Superior temporal gyrus (tissue), 1 donor: ENCODE data around the gene RNU1-4.
"Not testable (repeated sequence)": the region's sequence is repeated elsewhere in the genome, so short reads cannot be mapped to it uniquely, and the experiment has no call there.

Experiments used
- DNase-seq: peaks from one replicate; pipeline ENCODE4 v3.0.0-alpha.2; 2016; ENCODE audit errors: extremely low spot score

RNU1-4 gene

DNA sequence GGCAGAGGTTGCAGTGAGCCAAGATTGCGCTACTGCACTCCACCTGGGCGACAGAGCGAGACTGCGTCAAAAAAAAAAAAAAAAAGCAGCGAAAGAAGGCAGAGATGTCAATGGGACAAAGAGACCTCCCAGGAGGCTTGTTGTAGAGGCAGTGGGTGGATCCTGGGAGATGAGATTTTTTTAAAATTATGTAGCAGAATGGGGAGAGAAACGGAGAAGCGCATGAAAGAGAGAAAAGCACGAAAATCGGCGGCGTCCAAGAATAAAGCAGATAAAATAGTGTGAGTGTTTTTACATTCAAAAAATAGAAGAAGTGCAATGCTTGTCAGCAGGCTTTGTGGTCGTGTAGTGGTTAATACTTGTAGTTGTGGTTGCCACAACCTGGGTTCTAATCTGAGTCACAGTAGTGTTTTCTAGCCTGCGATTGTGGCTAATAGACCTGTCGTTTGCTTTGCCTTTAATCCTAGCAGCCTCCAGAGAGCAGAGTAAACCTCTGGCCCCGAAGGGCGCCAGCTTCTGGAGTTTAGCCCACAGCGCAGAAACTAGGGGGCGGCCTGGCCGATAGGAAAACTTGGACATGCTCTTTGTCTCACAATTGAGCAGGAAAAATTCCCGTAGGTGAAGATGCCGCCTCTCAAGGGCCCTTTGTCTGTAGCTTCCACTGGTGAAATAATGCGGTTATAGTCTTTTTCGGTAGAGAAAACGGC, 11.9 kb upstream of the RNU1-4 start:
- DNase-seq: not testable (repeated sequence)

DNA sequence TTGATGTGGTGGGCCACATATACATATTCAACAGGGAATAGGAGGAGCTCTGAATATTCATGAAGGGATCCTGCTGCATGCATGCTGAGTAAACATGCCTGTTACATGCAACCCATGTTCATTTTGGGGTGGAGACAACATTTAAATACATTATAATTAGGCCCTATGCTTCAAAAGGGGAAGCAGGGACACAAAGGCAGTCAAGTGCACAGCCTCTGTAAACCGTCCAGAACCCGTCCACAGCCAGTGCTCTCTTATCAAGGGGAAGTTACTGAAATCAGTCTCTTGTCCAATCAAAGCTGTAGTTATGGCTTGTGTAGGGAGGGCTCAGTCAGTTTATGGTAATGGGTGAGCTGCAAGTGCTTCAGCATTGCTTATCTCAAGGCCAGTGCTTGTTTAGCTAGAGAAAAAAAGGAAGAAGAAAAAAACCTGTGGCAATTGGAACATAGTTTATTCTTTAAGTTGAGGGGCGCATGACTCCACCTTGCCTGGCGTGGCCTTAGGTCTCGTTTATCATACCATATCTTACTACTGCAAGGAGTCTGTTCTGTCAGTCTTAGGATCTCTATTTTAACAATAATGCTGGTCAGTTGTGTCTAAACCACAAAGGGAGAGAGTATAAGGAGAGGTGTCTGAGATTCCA, 7.9 kb upstream of the RNU1-4 start:
- DNase-seq: not testable (repeated sequence)

DNA sequence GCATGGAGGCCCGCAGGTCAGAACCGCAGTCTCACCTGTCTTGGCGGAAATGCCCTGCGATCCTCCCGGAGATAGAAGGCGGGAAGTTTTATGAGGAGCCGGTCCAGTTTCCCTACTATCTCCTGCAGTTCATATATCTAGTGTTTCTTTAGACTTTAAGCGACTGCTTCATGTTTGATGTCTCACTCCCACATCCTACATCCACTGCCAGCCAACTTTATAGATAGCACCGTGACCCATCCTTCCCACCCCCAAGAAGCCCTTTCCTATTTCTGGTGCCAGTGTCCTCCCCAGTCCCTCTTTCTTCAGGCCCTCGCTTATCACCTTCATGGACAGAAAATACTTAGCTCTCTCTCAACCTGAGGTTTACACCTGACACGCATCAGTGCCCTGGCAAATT, 914 bp downstream of the RNU1-4 start:
- DNase-seq: not testable (repeated sequence)

DNA sequence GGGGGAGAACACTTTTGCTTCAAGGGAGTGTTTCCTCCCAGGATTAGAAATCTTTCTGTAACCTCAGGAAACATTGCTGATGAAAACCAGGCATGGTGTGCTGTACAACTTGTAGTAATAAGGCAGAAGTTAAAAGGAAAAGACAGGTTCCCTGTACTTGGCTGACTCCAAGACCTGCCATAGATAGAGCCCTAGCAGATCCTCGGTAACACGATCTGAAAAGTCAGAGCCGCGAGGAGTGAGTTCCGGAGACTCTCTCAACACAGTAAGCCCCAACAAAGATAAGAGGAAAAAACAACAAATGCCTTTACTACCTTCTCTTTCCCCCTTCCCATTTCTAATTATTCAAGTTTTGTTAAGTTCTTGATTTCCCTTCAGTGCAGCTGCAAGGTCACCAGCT, 7.3 kb downstream of the RNU1-4 start:
- DNase-seq: not testable (repeated sequence)

DNA sequence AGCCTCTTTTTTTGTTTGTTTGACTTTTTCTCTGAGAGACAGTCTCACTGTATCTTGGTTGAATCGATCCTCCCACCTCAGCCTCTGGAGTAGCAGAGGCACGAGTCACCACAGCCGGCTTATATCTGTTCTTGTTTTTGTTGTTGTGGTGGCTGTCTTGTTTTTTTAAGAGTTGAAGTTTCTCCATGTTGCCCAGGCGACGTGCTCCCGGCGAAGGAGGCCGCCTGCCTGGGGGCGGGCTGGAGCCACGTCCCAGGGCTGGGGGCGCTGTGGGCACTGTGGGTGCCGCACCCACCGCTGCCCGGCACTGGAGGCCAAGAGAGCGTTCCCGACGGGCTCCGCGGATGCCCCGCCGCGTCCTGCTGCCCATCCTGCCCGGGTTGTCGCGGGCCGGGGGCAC, 8.4 kb downstream of the RNU1-4 start:
- not testable (repeated sequence) for DNase-seq

DNA sequence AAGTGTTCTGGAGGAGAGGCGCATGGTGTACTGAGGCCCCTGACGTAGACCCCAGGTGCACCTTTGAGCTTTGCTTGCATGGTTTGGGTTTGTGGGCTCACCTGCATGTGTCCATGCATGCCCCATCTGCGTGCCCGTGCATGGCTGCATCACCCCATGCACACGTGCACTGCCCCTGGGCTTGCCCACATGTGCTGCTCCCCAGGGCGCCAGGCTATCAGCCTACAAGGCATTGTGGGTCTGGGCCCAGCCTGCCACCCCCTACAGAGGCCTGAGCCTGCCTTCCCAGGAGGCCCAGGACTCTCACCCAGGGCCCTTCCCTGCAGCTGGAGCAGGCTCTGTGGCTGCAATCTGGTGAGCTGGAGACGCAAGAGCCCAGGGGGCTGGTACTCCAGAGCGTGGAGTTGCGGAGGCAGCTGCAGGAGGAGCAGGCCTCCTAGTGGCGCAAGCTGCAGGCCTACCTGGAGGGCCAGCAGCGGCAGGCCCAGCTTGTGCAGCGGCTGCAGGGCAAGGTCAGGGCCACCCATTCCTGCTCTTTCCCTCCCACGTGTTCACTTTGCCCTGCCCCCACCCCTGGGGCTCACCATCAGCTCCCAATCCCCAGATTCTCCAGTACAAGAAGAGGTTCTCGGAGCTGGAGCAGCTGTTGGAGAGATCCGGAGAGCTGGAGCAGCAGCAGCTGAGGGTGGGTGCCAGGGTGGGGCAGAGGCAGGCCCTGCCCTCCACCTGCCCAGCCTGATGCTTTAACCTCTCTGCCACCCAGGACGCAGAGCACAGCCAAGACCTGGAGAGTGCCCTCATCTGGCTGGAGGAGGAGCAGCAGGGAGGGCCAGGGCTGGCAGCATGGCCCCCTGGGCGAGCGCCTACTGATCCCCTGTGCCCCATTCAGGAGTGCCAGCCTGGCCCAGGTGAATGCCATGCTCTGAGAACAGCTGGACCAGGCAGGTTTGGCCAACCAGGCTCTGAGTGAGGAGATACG, 9.9 kb downstream of the RNU1-4 start:
- not testable (repeated sequence) for DNase-seq

DNA sequence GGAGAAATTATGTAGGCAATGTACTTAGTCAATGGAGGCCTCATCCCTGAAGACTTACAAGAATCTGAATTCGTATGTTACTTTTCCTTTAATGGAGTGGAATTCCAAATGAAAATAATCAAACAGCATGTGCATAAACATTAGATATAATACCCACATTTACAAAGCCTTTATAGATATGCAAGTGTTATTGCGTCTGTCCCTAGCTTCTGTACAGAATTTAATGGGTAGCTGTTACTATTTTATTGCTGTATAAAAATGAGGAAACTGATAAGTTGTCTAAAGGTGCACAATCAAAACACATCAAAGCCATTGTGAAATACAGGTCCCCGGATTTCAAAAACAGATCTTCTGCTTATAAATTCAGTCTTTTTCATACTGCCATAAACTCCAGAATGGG, 12.5 kb downstream of the RNU1-4 start:
- not testable (repeated sequence) for DNase-seq

DNA sequence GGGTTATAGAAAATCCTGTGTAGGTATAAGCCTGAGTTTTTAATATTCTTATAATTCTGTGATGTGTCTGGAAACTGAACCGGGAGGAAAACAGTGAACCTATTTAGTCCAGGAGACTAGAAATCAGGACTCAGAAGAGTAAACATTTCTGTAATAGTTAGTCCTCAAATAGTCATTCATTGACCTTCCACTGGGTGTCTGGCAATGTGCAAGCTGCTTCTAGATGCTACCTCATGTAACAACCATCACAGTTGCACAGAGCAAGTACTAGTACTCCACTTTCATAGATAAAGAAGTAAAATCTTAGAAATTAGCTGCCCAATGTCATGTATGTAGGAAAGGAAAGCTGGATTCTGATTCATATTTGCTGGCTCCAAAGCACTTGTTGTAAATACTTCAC, 15.1 kb downstream of the RNU1-4 start:
- not testable (repeated sequence) for DNase-seq

DNA sequence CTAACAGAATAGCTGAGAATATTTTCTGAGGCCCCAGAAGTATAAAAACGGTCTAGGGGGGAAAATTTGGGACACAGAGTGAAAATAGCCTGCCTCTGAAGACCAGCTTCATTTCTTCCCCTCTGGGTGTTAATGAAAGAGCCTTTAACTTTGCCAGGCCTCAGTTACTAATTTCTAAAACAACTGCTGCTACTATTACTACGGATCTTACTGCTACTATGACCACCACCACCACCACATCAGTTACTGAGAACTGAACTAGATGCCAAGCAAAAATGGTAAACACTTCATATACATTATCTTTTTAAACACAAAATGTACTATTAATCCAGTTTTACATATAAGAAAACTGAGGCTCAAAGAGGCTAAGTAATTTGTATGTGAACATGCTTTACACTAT, 15.6 kb downstream of the RNU1-4 start:
- not testable (repeated sequence) for DNase-seq

DNA sequence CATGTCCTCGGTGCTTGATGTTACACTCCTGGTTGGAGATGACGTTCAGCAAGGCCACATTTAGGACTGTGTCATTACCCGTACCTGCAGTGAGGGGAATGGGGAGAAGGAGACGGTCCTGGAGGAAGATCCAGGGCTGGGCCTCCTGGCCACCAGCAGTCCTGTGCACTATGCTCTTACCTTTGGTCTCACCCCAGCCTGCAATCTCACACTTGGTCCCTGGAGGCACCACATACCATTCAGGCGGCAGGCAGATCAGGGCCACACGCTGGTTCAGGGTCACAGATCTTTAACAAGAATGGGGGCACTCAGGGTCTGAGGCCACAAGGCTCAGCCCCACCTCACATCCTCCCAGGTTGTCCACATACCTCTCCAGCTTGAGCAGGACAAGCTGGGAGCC, 17.3 kb downstream of the RNU1-4 start:
- DNase-seq: not testable (repeated sequence)

DNA sequence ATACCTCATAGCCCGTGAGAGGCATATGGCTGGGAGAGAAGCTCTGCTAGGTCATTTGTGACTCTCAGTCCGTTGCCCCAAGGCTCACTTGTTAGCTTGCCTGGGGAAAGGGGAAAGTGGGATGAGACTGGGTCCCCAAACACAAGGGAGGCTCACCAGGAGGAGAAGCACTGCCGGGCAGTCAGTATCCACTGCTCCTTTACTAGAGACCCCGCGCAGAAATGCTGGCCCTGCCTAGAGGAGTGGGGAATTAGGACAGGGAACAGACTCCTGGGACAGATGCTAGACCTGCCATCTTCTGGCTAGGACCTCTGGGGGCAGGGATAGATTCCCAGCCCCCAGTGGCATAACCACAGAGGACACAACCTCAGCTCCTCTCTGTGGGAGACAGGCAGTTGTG, 17.7 kb downstream of the RNU1-4 start:
- not testable (repeated sequence) for DNase-seq

DNA sequence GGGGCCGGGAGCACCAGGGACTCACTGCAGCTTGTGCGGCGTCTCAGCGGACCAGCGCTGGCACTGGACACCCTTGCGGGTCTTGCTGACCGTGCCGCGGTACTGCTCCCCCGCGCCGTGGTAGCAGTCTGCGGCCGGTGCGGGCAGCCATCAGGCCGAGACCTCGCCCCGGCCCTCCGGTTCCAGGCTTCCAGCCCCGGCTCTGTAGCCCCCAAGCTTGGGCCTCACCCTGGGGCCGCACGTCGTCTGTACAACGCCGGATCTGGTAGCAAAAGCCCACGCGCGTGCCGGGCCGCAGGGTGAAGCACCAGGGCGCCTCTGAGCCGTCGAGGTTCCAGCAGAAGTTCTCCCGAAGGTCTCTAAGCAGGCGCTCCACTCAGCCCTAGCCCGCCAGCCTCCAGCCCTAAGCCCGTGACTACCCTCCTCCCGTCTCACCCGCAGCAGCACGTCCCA, 18.8 kb downstream of the RNU1-4 start:
- DNase-seq: not testable (repeated sequence)

DNA sequence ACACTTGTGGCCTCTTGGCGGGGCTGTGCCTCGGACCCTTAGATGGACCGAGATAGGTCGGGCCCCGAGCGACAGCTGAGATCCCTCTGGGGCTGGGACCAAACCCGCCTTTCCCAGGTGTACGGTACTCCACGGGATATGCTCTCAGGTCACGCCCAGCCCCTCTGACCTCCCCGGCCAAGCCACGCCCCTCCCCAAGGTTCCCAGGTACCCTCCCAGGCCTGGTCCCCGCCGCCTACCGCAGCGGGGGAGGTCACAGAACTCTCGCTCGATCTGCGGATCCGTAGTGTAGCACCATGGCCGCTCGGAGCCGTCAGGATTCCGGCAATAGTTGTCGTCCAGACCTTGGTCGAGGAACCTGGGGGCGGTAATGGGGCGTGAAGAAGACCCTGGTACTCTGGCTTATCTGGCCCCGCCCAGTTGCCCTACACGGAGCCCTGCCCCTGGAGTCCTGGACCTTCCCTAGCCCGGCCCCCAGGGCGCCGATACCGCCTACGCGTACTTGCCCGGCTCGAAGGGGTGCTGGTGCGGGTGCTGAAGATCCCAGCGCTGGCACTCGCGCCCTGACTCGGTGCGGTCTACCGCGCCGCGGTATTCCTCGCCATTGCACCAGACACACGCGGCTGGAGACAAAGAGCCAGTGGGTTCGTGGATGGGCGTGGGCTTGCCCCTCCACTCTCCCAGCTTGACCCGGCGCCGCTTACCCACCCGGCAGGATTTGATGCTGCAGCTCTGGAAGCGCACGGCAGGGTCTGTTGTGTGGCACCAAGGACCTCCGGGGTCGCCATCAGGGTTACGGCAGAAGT, 19.5 kb downstream of the RNU1-4 start:
- not testable (repeated sequence) for DNase-seq

DNA sequence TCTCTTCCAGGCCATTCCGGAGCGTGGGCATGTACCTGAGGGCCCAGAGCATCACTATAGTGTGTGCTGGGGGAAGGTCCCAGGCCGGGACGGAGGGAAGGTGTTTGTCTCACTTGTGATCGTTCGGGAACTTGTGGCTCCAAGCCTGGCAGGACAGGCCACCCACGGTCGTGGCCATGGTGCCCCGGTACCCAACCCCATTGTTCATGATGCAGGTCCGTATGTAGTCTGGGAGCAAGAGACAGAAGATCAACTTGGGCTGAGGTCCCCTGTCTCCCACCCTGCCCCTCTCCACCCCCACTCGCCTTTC, 20.1 kb downstream of the RNU1-4 start:
- DNase-seq: not testable (repeated sequence)

DNA sequence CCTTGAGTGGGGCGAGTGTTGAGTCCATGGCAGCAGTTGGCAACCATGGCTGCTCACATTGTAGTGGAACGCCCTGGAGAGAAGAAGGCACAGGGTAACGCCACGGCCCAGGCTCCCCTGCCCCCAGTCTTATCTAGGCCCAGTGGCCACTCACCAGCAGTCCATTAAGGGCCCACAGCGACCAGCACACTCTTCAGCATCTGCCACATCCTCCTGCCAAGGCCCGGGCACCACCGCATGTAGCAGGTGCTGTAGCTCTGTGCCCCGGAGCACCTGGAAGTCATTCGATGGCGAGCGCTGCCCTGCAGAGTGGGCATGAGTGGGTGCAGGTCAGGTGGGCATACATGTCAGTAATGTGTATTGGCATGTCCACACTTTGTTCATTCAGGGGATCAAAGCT, 20.5 kb downstream of the RNU1-4 start:
- not testable (repeated sequence) for DNase-seq

DNA sequence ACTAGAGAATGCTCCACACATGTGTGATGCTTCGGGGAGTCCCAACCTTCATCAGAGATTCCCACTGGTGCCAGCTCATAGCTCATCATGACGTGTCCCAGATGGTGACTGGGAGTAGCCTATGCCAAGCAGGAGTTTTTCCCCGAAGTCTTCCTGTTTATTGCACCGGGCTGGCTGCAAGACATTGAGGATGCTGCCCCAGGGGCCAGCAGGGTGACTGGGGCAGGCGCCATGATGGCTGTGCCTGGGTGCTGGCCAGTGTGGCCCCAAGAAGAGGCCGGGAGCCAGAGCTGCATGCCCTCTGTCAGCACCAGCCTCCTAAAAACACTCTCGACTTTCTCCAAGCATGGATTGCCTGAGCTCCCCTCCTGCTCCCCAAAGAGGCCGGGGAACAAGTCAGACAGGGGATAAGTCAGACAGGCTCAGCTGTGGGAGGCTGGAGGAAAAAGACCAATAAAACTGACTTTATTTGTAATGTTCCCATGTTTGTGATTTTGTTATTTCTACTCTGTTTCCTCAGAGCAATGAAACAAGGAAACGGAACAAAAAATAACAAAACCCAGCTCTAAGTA, 24.0 kb downstream of the RNU1-4 start:
- DNase-seq: not testable (repeated sequence)

DNA sequence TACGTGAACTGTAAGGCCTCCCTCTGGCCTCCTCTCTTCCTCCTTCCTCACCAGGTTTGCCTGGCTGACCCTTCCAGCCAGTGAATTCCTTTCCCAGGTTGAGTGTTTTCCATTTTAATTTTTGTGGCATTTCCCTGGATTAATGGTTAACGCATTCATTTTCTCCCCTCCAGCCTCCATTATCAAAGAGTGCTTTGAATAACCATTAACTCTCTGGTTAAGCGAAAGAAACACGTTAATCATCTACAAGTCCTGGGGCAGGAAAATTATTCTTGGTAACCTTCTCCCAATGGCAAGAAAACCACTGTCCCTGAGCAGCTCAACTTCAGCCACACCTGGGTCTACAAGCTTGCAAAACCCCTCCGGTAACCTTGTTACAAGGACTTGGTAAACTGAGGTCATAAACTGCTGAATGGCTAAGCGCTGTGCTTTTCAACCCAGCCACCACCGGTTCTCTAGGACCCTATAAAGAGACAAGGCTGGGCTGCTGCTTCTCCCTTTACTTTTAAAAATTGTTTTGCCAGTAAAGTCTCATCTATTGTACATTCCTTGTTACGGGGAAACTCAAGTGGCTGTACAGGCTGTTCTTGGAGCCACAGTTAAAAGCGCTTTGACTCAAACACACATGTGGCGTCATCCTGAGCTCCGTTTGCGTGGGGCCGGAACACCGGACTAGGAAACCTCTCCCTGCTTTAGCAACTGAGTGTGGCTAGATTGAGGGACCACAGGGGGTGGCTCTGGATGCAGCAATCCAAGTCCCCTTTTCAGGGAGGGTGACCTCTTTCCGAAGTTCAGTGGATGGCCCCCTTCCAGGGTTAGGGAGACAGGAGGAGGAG, 24.7 kb downstream of the RNU1-4 start:
- DNase-seq: peak; percentile 37

DNA sequence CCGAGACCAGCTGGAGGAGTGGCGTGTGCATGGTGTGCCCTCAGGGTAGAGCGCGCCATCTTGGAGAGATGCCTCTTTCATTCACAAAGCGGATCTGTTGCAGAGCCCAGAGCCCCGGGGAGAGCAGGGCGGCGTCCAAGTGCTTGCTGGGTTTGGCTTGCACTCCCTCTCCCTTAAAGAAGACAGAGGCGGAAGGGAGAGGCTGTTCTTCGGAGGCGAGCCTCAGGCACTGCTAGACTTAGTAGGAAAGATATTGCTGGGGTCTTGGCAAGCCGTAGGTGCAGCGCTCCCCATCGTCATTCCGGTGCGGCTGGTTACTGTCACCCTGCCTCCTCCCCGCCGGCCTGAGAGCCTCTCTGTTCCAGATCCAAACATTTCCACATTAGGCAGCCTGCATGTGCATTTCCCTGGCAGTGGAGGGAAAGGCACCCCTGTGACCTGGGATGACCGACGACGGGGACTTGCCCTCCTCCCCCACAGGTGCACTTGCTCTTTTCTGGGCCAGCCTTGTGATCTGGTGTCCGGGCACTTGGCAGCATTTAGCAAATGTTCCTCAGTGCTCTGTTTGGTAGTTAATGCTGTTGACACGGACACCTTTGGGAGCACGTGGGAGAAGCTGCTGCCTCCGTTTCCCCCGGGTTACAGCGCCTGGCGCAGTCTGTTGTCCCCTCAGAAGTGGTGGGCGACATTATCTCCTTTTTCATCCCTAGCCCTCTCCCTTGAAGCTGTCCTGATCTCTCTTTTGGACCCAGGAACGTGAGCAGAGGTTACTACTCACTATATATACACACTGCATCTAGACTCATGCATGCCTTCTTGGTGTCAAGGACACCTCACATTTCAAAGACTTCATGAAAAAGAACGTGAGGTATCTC, 25.7 kb downstream of the RNU1-4 start:
- not testable (repeated sequence) for DNase-seq

DNA sequence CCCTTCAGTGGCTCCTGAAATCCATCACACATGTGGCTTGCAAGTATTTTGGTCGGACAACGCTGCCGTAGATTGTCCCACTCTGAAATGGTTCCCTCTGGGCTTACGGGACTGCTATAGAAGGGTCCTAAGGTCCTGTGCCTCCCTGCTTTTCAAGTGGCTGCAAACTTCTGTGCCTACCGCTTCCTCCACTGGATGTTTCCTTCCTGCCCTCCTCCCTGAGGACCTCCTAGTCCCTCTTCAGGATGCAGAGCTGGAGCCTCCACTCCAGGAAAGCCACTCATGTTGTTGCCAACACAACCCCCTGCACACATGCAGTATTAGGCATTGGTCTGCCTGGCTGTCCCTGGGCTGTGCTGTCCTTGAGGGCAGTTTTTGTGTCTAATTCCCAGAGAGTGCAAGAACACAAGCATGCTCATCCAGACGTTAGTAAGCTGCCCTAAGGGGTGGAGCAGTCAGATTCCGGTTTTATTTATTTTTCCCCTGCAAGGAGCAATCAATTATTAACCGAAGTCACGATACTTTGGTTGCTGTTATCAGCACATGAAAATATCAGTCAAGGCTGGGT, 26.5 kb downstream of the RNU1-4 start:
- DNase-seq: not testable (repeated sequence)
